GM12864 (cell line): Measurements from ENCODE around the gene ATG16L2.

Experiments used
- DNase-seq: peaks from one replicate; pipeline ENCODE4 v3.0.0-alpha.2; 2011; ENCODE audit warnings: low read depth
- H3K4me3 ChIP-seq: 2 replicates; pipeline ENCODE4 v1.5.1; 2011; ENCODE audit warnings: mild to moderate bottlenecking, low read depth, low read length, control low read depth
- CTCF ChIP-seq: IDR thresholded peaks from 2 replicates; pipeline ENCODE4 v1.5.1; 2011; ENCODE audit warnings: low read depth, mild to moderate bottlenecking, moderate library complexity, low read length, control low read depth, inconsistent platforms; ENCODE audit errors: missing control alignments

ATG16L2 gene

DNA sequence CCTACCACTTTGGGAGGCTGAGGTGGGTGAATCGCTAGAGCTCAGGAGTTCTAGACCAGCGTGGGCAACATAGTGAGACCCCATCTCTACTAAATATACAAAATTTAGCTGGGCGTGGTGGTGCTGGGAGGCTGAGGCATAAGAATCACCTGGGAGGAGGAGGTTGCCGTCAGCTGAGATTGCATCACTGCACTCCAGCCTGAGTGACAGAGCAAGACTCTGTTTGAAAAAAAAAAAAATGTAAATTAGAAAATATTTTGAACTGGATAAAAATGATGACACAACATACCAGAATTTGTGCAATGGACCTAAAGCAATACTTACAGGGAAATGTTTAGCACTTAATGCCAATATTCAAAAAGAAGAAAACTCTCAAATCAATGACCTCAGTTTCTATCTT lies 46.4 kb downstream of the ATG16L2 start:
- no peak for TF ChIP-seq CTCF
- no peak overlapping the region for H3K4me3 ChIP-seq
- no peak for DNase-seq

DNA sequence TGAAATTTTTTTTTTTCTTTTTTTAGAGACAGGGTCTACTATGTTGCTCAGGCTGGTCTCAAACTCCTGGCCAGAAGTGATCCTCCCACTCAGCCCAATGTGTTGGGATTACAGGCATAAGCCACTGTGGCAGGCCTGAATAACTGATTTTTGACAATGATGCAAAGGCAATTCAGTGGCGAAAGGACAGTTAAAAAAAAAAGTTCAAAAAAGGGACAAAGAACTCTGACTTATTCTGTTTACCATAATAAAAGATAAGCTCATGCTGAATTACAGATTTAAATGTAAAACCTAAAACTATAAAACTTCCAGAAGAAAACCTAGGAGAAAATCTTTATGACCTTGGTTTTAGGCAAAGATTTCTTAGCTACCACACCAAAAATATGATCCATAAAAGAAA lies 48.9 kb downstream of the ATG16L2 start:
- no peak for TF ChIP-seq CTCF
- H3K4me3 ChIP-seq = no peak overlapping the region
- no peak for DNase-seq

DNA sequence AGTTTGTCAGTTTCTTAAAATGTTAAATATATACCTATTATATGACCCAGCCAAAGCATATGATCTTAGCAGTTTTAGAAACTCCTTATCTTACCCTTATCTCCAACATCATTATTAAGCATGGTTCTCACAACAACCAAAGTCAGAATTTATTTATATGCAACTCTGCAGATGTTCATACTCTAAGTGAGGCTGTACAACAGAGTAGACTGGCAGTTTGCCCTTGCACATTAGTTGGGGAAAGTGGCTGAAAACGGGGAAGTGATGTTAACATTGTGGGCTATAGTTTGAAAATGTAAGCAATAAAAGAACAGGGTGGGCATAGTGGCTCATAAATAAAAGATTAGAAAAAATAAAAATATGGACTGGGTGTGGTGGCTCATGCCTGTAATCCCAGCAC lies 49.7 kb downstream of the ATG16L2 start:
- TF ChIP-seq CTCF = no peak
- DNase-seq = no peak
- no peak overlapping the region for H3K4me3 ChIP-seq

GRCh38 chr11:72864702-72865655 lies 50.8 kb downstream of the ATG16L2 start:
- DNase-seq = no peak
- no peak for TF ChIP-seq CTCF
- H3K4me3 ChIP-seq = no peak overlapping the region

DNA sequence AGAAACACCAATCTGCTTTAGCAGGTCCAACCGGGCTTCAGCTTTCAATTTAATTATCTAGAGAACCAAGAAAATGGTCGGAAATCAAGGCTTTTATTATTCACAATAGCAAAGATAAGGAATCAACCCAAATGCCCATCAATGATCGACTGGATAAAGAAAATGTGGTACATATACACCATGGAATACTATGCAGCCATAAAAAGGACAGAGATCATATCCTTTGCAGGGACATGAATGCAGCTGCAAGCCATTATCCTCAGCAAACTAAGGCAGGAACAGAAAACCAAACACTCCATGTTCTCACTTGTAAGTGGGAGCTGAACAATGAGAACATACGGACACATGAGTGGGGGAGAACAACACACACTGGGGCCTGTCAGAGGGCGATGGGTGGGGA lies 53.8 kb downstream of the ATG16L2 start:
- H3K4me3 ChIP-seq = no peak overlapping the region
- DNase-seq = no peak
- no peak for TF ChIP-seq CTCF

- no peak for DNase-seq
- TF ChIP-seq CTCF = no peak
- H3K4me3 ChIP-seq = no peak overlapping the region
Measured at GRCh38 chr11:72869831-72870230, 55.6 kb downstream of the ATG16L2 start.

GRCh38 chr11:72871119-72871518 lies 56.9 kb downstream of the ATG16L2 start:
- no peak overlapping the region for H3K4me3 ChIP-seq
- DNase-seq = no peak
- TF ChIP-seq CTCF = no peak
